HFFc6 (cell line): ENCODE results near the gene CBX8. TPM values are rescaled to one million over a fixed set of nuclear protein-coding genes. Genes with fewer than 3 reads are reported as not detected.
A peak's percentile ranks its signal among the peaks of the same experiment; 100 is the strongest.

Experiments used
- DNase-seq: peaks from one replicate; pipeline ENCODE4 v3.0.0-alpha.2; 2018
- H3K27ac Mint-ChIP-seq: 2 replicates; pipeline ENCODE4 v1.8.0; 2020; ENCODE audit warnings: mild to moderate bottlenecking, mixed read lengths
- H3K27me3 Mint-ChIP-seq: 2 replicates; pipeline ENCODE4 v1.8.0; 2021; ENCODE audit warnings: mild to moderate bottlenecking, moderate library complexity, mixed read lengths; ENCODE audit not compliant: insufficient read depth
- H3K36me3 Mint-ChIP-seq: 2 replicates; pipeline ENCODE4 v1.8.0; 2021; ENCODE audit warnings: low read depth, mixed read lengths
- H3K4me1 Mint-ChIP-seq: 2 replicates; pipeline ENCODE4 v1.8.0; 2020; ENCODE audit warnings: low read depth, mixed read lengths
- H3K4me3 Mint-ChIP-seq: 2 replicates; pipeline ENCODE4 v1.8.0; 2020; ENCODE audit warnings: mild to moderate bottlenecking, moderate library complexity, mixed read lengths
- H3K9me3 Mint-ChIP-seq: 2 replicates; pipeline ENCODE4 v1.8.0; 2020; ENCODE audit warnings: mild to moderate bottlenecking, mixed read lengths
- total RNA-seq, 6 experiments: library from RNA; stranded (reverse); fragmentation: NEBNext Ultra II Directional; extraction: Animal tissue kit (Norgen Biotek cat#: 25700); gene quantifications; 2 replicates in 1 of 6; 3 replicates in 5 of 6; pipeline ENCODE4 v1.2.3, GENCODE V29; 2021
- TF ChIP-seq, protein P1 (sequence below): fragments of 200-600 bp; sonication (generic); IDR thresholded peaks from 2 replicates; pipeline ENCODE4 v1.5.0; 2021; ENCODE audit warnings: antibody characterized with exemption, mild to moderate bottlenecking

The CBX8 gene
- total RNA-seq, 6 experiments from 2014 or later = 6.0 to 10.6 (median 8.1) TPM

DNA sequence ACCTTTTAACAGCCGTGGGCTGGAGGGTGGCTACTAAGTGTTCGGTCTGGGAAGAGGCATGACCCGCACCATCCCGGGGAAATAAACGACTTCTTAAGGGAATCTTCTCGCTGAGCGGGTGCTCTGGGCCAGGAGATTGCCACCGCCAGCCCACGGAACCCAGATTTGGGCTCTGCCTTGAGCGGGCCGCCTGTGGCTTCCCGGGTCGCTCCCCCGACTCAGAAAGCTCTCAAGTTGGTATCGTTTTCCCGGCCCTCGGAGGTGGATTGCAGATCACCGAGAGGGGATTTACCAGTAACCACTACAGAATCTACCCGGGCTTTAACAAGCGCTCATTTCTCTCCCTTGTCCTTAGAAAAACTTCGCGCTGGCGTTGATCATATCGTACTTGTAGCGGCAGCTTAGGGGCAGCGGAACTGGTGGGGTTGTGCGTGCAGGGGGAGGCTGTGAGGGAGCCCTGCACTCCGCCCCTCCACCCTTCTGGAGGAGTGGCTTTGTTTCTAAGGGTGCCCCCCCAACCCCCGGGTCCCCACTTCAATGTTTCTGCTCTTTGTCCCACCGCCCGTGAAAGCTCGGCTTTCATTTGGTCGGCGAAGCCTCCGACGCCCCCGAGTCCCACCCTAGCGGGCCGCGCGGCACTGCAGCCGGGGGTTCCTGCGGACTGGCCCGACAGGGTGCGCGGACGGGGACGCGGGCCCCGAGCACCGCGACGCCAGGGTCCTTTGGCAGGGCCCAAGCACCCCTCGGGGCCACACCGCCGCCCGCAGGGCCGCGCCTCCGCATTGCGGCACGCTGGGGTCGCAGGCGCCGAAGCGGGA is 46.0 kb upstream of the CBX8 start:
- 0 out of 2 replicates have a peak, but pooled peaks cover 4% of the 10 kb centered on the region for H3K36me3 Mint-ChIP-seq
- H3K4me1 Mint-ChIP-seq = peaks cover 13% of the 10 kb centered on the region; the same call in 1 of the 2 replicates
- no peaks in the 10 kb centered on the region for H3K9me3 Mint-ChIP-seq
- no peak overlapping the region for H3K27ac Mint-ChIP-seq
- TF ChIP-seq, protein P1, sequence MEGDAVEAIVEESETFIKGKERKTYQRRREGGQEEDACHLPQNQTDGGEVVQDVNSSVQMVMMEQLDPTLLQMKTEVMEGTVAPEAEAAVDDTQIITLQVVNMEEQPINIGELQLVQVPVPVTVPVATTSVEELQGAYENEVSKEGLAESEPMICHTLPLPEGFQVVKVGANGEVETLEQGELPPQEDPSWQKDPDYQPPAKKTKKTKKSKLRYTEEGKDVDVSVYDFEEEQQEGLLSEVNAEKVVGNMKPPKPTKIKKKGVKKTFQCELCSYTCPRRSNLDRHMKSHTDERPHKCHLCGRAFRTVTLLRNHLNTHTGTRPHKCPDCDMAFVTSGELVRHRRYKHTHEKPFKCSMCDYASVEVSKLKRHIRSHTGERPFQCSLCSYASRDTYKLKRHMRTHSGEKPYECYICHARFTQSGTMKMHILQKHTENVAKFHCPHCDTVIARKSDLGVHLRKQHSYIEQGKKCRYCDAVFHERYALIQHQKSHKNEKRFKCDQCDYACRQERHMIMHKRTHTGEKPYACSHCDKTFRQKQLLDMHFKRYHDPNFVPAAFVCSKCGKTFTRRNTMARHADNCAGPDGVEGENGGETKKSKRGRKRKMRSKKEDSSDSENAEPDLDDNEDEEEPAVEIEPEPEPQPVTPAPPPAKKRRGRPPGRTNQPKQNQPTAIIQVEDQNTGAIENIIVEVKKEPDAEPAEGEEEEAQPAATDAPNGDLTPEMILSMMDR = no peak
- peak overlapping the region; percentile 43; the same call in 1 of the 2 replicates for H3K4me3 Mint-ChIP-seq
- peaks cover 22% of the 10 kb centered on the region for H3K27me3 Mint-ChIP-seq
- no peak for DNase-seq

DNA sequence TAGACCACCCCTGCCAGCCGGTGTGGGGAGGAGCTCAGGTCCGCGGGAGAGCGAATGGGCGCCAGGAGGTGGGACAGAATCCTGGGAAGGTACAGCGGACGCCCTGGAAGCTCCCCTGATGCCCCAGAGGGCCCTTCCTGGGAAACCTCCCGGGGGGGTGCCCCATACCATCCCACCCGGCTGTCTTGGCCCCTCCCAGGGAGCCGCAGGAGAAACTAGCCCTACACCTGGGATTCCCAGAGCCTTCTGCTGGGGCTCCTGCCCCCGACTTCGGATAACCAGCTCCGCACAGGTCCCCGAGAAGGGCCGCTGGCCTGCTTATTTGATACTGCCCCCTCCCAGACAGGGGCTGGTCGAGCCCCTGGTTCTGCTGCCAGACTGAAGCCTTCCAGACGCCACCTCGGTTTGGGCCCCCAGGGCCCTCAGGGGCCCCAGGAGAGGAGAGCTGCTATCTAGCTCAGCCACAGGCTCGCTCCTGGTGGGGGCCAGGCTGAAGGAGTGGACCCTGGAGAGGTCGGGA is 45.3 kb upstream of the CBX8 start:
- H3K4me3 Mint-ChIP-seq = no peak overlapping the region
- TF ChIP-seq, protein P1 = no peak
- H3K27me3 Mint-ChIP-seq = peaks cover 24% of the 10 kb centered on the region
- no peak for DNase-seq
- no peaks in the 10 kb centered on the region for H3K9me3 Mint-ChIP-seq
- H3K4me1 Mint-ChIP-seq = peaks cover 13% of the 10 kb centered on the region; the same call in 1 of the 2 replicates
- 0 out of 2 replicates have a peak, but pooled peaks cover 4% of the 10 kb centered on the region for H3K36me3 Mint-ChIP-seq
- no peak overlapping the region for H3K27ac Mint-ChIP-seq

DNA sequence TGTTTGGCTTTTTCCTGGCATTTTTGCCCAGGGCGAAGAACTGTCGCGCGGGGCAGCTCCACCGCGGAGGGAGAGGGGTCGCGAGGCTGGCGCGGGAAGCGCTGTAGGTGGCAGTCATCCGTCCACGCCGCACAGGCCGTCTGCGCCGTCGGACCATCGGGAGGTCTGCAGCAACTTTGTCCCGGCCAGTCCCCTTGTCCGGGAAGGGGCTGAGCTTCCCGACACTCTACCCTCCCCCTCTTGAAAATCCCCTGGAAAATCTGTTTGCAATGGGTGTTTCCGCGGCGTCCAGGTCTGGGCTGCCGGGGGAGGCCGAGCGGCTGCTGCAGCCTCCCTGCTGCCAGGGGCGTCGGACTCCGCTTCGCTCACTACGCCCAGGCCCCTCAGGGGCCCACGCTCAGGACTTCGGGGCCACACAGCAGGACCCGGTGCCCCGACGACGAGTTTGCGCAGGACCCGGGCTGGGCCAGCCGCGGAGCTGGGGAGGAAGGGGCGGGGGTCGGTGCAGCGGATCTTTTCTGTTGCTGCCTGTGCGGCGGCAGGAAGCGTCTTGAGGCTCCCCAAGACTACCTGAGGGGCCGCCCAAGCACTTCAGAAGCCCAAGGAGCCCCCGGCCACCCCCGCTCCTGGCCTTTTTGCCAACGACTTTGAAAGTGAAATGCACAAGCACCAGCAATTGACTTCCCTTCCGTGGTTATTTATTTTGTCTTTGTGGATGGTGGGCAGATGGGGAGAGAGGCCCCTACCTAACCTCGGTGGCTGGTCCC is 44.7 kb upstream of the CBX8 start:
- TF ChIP-seq, protein P1 = no peak
- DNase-seq = no peak
- Mint-ChIP-seq H3K27ac (no peak overlapping the region), H3K27me3 (peaks cover 25% of the 10 kb centered on the region), H3K4me3 (no peak overlapping the region), H3K4me1 (peaks cover 13% of the 10 kb centered on the region; the same call in 1 of the 2 replicates), H3K36me3 (0 out of 2 replicates have a peak, but pooled peaks cover 4% of the 10 kb centered on the region), H3K9me3 (no peaks in the 10 kb centered on the region)

DNA sequence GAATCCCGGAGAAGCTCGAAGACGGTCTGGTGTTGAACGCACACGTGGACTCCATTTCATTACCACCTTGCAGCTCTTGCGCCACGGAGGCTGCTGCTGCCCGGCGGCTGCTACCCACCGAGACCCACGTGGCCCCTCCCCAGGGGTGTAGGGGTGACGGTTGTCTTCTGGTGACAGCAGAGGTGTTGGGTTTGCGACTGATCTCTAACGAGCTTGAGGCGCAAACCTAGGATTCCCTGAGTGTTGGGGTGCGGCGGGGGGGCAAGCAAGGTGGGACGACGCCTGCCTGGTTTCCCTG is 44.1 kb upstream of the CBX8 start:
- TF ChIP-seq, protein P1 = no peak
- Mint-ChIP-seq H3K36me3 (0 out of 2 replicates have a peak, but pooled peaks cover 4% of the 10 kb centered on the region), H3K4me3 (no peak overlapping the region), H3K27ac (no peak overlapping the region), H3K4me1 (peaks cover 13% of the 10 kb centered on the region; the same call in 1 of the 2 replicates), H3K9me3 (no peaks in the 10 kb centered on the region), H3K27me3 (peaks cover 25% of the 10 kb centered on the region)
- DNase-seq = no peak

DNA sequence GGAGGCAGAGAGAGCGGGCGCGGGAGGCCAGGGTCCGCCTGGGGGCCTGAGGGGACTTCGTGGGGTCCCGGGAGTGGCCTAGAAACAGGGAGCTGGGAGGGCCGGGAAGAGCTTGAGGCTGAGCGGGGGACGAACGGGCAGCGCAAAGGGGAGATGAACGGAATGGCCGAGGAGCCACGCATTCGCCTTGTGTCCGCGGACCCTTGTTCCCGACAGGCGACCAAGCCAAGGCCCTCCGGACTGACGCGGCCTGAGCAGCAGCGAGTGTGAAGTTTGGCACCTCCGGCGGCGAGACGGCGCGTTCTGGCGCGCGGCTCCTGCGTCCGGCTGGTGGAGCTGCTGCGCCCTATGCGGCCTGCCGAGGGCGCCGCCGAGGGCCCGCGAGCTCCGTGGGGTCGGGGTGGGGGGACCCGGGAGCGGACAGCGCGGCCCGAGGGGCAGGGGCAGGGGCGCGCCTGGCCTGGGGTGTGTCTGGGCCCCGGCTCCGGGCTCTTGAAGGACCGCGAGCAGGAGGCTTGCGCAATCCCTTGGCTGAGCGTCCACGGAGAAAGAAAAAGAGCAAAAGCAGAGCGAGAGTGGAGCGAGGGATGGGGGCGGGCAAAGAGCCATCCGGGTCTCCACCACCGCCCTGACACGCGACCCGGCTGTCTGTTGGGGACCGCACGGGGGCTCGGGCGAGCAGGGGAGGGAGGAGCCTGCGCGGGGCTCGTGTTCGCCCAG is 43.6 kb upstream of the CBX8 start:
- Mint-ChIP-seq H3K27me3 (peaks cover 25% of the 10 kb centered on the region), H3K36me3 (0 out of 2 replicates have a peak, but pooled peaks cover 4% of the 10 kb centered on the region), H3K4me1 (peaks cover 10% of the 10 kb centered on the region; the same call in 1 of the 2 replicates), H3K4me3 (peak overlapping the region; percentile 57; the same call in 1 of the 2 replicates), H3K9me3 (no peaks in the 10 kb centered on the region), H3K27ac (no peak overlapping the region)
- DNase-seq = no peak
- TF ChIP-seq, protein P1 = no peak
